NCI-H187 (cell line): ENCODE data around the gene ZNF618.

Experiments used
- DNase-seq, 2 experiments: peaks; one replicate each; lab custom pipeline; 2025; lab: John Stamatoyannopoulos, UW

ZNF618 gene

DNA sequence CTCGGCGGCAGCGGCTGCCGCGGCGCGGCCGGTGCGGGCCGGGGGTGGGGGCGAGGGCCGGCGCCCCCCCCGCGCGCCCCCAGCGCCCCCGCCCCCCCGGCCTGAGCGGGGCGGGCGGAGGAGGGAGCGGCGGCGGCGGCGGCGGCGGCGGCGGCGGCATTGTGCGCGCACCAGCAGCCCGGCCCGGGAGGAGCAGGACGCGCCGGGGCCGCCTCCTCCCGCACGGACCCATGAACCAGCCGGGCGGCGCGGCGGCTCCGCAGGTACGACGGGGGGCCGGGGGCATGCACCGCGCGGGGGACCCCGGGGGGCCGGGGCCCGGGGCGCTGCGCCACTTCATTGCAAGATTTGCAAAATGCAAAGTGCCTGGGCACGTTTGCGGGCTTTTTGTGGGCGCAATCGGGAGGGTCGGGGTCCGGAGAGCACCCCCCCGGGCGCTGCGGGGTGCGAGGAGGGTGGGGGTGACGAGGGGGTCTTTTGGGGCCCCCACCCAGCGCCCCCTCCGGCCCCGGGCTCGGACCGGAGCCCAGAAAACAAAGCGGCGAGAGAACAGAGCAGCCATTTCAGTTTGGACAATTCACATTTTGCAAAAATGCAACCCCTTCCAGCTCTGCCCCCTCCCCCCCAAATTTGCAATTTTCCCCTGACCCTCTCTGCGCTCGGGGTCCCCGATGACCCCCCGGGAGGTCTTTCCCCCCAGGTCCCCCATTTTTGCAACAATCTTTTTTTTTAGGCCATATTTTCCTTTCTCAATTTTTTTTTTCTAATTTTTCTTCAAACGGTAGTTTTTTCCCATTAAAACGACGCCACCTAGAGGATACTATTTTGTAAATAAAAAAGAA lies at the start of gene ZNF618:
Gene ZNF618, plus strand, starts transcription at position 159 of the 842 bp plus-strand sequence. Its CDS starts 72 bp downstream, at position 231.
- DNase-seq, result no peak

DNA sequence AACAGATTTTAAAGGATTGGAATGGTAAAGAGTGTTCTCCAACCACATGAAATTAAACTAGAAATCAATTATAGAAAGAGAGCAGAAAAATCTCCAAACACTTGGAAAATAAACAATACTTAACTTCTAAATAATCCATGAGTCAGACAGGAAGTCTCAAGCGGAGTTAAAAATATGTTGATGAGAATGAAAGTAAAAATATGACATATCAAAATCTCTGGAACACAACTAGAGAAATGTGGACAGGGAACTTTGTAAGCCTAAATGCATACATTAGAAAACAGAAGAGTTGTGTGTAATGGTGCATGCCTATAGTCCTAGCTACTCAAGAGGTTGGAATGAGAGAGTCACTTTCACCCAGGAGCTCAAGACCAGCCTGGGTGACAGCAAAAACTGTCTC lies 47.9 kb upstream of the ZNF618 start:
- no peak for DNase-seq

GRCh38 chr9:113837334-113837733 lies 38.8 kb upstream of the ZNF618 start:
- DNase-seq, result no peak

- no peak for DNase-seq
Measured at GRCh38 chr9:113842086-113842485, 34.0 kb upstream of the ZNF618 start.

GRCh38 chr9:113844466-113844865 lies 31.6 kb upstream of the ZNF618 start:
- DNase-seq, result no peak

GRCh38 chr9:113851359-113851758 lies 24.8 kb upstream of the ZNF618 start:
- no peak for DNase-seq

- DNase-seq, result no peak
Measured at GRCh38 chr9:113851873-113852272, 24.2 kb upstream of the ZNF618 start.

- no peak for DNase-seq
Measured at GRCh38 chr9:113853333-113853732, 22.8 kb upstream of the ZNF618 start.

- DNase-seq, result no peak
Measured at GRCh38 chr9:113854310-113854709, 21.8 kb upstream of the ZNF618 start.

DNA sequence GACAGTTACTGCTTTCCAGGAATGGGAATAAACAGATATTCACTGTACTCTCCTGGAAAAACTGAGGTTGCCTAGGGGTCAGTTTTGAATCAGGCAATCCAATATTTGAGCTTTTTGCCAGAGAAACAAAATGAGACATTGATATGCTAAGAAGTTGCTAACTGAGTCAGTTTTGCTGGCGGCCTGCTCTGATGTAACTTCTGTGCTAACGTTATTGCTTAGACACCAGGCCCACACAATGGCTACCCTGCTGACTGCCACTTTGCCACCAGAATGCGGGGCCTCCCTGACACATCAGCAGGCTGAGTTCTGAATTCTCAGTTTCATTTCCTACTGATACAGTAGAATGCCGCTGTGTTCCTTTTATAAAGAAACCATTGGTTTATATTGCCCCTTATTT lies 18.2 kb upstream of the ZNF618 start:
- no peak for DNase-seq

- no peak for DNase-seq
Measured at GRCh38 chr9:113858282-113858681, 17.8 kb upstream of the ZNF618 start.

GRCh38 chr9:113863345-113863744 lies 12.8 kb upstream of the ZNF618 start:
- DNase-seq, result no peak

DNA sequence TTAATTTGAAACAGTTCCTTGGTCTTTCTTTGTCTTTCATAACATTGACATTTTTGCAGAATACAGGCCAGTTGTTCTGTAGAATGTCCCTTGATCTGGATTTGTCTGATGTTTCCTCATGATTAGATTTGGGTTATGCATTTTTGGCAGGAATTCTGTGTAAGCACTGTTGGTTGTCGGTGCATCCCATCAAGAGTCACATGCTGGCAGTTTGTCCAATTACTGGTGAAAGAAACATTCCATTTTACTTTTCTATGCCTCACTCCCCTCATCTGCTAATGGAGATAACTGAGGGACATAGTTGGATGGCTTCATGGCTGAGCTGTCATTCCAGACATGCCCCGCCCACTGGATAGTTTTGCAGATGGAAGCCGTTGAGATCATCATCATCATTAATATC lies 7.6 kb upstream of the ZNF618 start:
- no peak for DNase-seq

DNA sequence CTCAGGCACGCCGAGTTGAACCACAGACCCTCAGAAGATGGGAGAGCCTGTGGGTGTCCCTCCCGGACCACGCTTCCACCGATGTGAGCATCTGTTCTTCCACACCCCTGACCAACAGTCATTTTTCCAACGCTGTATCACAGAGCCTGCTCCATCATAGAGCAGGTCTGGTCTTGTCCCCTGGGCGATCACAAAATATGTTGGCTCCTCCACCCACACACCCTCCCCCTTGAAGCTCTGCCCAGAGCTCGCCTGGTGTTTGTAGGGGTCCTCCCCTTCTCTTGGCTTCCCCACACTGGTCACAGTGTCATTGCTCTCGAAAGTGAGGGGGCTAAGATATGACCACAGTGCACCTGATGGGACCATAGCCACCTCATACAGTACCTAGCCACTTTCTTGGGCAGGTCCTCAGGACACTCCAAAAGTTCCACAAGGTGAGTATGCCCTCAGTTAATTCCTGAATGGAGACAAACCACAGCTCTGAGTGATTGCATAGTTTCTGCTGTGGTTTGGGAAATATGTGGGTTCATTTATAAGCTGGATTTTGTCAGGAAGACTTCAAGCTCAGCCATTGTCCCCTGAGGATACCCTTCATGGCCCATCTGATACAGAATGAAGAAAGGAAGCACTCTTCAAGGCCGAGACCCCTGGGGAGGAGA lies 3.5 kb upstream of the ZNF618 start:
- no peak for DNase-seq

DNA sequence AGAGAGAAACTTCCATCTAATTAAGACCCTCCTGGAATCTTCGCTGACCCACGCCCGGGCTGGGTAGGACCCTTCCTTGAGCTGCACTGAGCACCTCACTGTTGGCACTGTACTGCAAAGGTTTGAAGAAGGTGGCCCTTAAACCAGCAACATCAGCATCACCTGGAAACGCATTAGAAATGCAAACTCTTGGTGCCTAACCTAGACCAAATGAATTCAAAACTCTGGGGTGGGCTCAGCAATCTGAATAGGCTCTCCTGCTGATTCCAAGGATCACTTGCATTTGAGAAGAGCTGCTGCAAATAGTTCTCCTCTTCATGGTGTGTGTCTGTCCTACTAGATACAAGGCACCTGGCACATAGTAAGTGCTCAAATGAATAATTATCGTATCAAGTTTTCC lies 2.7 kb upstream of the ZNF618 start:
- no peak for DNase-seq

DNA sequence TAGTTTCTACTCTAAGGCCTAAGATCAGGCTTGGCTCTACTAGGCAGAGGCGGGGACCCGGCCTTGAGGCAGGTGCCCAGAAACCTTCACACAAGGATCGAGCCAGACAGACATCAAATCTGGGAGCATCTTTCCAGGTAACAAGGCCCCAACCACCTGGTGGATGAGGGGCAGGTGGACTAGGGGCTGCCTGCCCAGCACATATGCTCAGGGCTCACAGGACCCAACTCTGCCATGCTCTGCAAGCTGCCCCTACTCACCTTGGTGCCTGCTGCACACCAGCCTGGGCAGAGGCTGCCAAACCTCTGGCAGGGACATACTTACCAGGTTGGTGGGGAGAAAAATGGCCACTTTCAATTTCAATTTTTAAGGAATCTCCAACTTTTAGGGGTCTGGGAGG lies 2.2 kb upstream of the ZNF618 start:
- DNase-seq, result no peak

- no peak for DNase-seq
Measured at GRCh38 chr9:113875459-113876150, 504 bp upstream of the ZNF618 start.

DNA sequence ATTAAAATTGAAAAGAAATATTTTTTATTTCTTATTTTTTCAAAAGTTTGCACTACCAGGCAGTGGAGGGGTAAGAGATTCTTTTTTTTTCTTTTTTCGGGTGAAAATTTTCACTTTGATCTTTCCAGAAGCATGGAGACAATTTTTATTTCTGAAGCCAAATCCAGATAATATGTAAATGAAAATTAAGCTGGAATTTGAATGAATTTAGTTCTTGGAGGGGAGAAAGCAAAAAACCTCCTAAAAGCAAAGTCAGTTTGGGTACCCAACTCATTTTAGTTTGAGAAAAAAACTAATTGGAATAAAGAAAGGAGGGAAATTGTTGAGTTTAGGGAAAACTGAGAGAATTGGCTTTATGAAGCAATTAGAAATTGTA lies 872 bp downstream of the ZNF618 start:
- no peak for DNase-seq

DNA sequence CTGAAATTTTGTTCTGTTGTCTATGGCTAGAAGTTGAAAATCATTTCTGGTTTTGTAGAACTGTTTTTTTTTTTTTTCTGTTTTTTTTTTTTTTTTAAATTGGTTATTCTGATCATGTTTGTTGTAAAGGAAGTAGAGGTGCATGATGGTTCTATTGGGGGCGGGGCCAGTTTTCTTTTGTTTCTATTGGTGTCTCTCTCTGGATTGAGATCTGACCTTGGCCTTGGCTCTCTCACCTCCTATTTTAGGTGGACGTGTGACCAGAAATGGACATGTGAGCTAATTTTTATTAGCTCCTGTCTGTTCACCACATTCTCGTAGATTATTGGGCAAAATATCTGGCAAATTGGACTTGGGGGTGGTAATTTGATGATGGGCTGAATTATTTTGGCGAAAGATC lies 3.2 kb downstream of the ZNF618 start:
- no peak for DNase-seq

DNA sequence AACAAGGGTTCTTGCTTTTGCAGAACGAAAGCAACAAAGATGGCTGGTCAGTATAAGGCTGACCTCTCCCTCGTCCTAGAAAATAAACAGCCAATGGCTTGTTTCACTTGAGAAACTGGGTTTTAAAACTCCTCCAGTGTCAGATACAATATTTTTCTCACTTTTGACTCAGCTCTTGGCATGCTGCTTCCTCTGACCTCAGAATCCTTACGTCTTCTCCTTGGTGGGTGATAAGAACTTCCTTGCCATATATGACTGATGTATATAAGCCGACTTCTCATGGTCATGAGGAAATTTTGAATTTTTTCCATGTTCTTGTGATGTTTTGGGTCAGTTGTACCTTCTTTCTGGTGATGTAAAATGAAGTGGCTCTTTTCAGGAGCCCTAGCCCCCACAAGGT lies 3.8 kb downstream of the ZNF618 start:
- no peak for DNase-seq

GRCh38 chr9:113882181-113882580 lies 6.1 kb downstream of the ZNF618 start:
- DNase-seq, result no peak

DNA sequence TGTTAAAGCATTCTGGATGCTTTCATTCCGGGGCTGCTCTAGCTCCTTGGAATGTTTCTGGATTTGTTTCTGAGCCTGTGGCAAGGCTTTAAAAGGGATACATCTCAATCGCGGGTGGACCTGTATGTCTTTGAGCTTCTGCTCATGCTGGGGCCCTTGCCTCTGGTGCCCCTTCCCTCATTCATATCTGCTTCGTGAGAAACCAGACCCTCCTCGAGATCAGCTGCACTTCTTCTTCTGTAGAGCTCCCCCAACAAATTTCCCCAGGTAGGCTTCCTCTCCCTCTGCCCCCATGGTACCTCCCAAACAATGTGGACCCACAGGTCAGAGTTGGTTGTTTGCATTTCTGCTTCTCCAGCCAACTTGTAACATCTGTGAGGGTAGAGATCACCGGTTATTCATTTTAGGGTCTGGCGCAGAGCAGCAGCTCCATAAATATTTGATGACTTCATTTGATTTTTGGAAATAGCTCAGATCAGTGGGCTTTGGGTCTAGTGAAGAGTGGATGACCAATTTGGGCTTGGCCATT lies 6.6 kb downstream of the ZNF618 start:
- no peak for DNase-seq
